Activated CD8-positive, alpha-beta memory T cell treated with anti-CD3 and anti-CD28 coated beads, Interleukin-2, amount 50 U/mL, for 1 hour (primary cell): ENCODE results near the gene ACAP2.
"Not testable (repeated sequence)": the region's sequence is repeated elsewhere in the genome, so short reads cannot be mapped to it uniquely, and the experiment has no call there.

Experiments used
- DNase-seq: peaks from one replicate; pipeline ENCODE4 v3.0.0-alpha.2; 2020; ENCODE audit errors: extremely low read depth

Gene ACAP2

GRCh38 chr3:195290643-195291042 is 152.2 kb downstream of the ACAP2 start:
- not testable (repeated sequence) for DNase-seq

GRCh38 chr3:195286115-195286872 is 156.5 kb downstream of the ACAP2 start:
- no peak for DNase-seq

GRCh38 chr3:195285372-195285771 is 157.4 kb downstream of the ACAP2 start:
- no peak for DNase-seq

GRCh38 chr3:195284842-195285241 is 158.0 kb downstream of the ACAP2 start:
- no peak for DNase-seq

- DNase-seq = no peak
These were observed 159.9 kb downstream of the ACAP2 start for GRCh38 chr3:195282961-195283360.

- DNase-seq = no peak
These were observed 168.4 kb downstream of the ACAP2 start for GRCh38 chr3:195274259-195274966.

GRCh38 chr3:195271410-195272243 is 171.2 kb downstream of the ACAP2 start:
- DNase-seq = peak; percentile 54

- DNase-seq = peak; percentile 59
These were observed 171.9 kb downstream of the ACAP2 start, which contains the start of gene XXYLT1 for GRCh38 chr3:195270817-195271409. XXYLT1 (minus strand) TSS chr3:195271159; CDS start chr3:195271058, 101 bp downstream.

GRCh38 chr3:195270079-195270816 is 172.6 kb downstream of the ACAP2 start:
- DNase-seq = no peak

- DNase-seq = no peak
These were observed 173.3 kb downstream of the ACAP2 start for GRCh38 chr3:195269375-195270078.

GRCh38 chr3:195268576-195269309 is 174.1 kb downstream of the ACAP2 start:
- no peak for DNase-seq

- no peak for DNase-seq
These were observed 175.7 kb downstream of the ACAP2 start for GRCh38 chr3:195267096-195267495.

GRCh38 chr3:195266428-195266827 is 176.4 kb downstream of the ACAP2 start:
- no peak for DNase-seq

GRCh38 chr3:195265363-195265976 is 177.3 kb downstream of the ACAP2 start:
- no peak for DNase-seq

GRCh38 chr3:195263925-195264600 is 178.8 kb downstream of the ACAP2 start:
- no peak for DNase-seq

GRCh38 chr3:195263193-195263924 is 179.5 kb downstream of the ACAP2 start:
- no peak for DNase-seq

- no peak for DNase-seq
These were observed 180.9 kb downstream of the ACAP2 start for GRCh38 chr3:195261925-195262324.

- no peak for DNase-seq
These were observed 182.4 kb downstream of the ACAP2 start for GRCh38 chr3:195260280-195260905.
